GM12801 (cell line): Measurements from ENCODE around the gene EFHD2.

Experiments
- TF ChIP-seq, protein P1 (sequence below): IDR thresholded peaks from one replicate; pipeline ENCODE4 v1.5.1; 2011; ENCODE audit warnings: control low read depth; ENCODE audit not compliant: insufficient read length; ENCODE audit errors: extremely low read depth

The EFHD2 gene

DNA sequence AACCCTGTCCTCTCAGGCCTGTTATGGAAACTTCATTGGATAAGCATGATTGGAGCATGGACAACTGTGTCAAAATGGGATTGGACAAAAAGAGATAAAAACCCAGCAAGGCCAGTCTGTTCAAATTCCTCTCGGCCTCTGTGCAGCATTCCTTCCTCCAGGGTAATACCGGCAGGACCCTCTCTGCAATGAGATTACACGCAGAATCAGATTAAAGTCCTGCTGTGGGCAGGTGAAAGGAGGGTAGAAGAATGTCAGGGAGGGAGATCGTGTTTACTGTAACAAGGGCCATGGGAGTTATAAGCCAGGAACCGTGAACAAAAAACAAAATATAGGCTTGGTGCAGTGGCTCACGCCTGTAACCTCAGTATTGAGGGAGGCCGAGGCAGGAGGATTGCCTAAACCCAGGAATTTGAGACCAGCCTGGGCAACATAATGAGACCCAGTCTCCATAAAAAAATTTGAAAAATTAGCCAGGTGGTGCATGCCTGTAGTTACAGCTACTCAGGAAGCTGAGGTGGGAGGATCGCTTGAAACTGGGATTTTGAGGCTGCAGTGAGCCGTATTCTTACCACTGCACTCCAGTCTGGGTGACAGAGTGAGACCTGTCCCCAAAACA lies 5.6 kb upstream of the EFHD2 start:
- TF ChIP-seq, protein P1, sequence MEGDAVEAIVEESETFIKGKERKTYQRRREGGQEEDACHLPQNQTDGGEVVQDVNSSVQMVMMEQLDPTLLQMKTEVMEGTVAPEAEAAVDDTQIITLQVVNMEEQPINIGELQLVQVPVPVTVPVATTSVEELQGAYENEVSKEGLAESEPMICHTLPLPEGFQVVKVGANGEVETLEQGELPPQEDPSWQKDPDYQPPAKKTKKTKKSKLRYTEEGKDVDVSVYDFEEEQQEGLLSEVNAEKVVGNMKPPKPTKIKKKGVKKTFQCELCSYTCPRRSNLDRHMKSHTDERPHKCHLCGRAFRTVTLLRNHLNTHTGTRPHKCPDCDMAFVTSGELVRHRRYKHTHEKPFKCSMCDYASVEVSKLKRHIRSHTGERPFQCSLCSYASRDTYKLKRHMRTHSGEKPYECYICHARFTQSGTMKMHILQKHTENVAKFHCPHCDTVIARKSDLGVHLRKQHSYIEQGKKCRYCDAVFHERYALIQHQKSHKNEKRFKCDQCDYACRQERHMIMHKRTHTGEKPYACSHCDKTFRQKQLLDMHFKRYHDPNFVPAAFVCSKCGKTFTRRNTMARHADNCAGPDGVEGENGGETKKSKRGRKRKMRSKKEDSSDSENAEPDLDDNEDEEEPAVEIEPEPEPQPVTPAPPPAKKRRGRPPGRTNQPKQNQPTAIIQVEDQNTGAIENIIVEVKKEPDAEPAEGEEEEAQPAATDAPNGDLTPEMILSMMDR, result no peak

DNA sequence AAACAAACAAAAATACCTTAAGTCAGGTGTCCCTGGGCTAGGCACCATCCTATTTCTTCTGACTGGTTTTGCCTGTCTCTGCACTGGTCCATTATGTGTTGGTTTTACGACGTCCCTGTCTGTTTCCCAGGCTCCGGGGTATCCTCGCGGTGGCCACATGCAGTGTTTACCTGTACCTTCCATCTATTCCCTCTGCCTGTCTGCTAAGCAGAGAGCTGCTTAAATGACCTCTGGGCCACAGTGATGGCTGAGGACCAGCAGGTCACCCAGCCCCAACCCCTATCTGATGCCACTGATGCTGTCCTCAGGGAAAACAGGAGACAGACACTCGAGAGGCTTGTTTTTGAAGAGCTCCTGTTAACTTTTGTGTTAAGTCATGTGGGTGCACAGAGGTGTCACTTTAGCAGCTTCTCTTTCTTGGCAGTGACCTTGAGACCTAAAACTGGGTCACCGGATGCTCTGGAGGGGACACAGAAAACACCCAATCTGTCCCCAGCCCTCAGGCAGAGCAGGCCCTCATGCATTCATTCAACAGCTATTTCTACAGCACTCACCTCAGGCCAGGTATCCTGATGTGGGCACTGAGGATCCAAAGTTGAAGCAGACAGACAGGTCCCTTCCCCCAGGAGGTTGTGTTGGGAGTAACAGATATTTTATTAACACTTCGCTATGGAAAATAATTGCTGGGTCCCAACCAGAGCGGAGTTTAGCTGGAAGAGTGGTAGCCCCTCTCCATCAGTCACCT lies 4.4 kb upstream of the EFHD2 start:
- TF ChIP-seq, protein P1, result no peak

DNA sequence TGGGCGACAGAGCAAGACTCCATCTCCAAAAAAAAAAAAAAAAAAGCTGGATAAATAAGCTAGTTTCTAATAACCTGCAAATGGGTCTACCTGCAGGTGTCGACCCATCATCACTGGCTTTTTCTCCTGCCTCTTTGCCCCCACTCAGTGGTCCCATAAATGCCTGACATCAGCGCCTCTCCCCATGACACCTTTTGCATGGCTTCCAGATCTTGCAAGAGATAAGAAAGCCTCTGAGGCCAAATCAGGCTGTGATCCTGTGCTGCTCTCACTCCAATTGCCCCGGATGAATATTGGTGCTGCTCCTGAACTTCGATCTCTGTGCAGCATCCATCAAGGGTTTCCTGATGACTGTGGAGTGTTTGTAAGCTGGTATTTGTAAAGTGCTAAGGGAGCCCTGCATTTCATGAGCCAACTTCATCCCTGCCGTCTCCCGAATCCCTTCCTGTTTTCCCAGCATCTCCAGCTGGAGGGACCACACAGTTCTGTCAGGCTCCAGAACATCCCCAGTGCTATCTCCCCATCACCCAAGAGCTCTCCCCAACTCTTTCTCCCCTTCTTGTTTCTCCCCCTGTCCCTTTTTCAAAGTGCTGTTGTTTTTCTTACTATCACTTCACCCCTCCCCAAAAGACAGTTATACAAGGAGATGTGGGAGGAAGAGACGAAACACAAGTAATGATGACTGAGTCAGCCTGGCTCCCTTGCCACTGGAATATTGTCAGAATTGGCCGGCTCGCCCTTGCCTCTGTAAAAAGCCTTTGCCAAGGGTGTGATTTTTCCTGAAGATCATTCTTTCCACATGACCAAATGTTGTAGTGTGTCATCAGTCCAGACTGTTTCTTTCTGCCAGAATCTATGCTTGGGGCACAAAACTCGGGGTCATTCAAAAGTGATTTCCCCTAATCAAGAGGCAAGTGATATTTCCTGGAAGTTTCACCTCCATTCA lies 2.8 kb upstream of the EFHD2 start:
- TF ChIP-seq, protein P1, result no peak

DNA sequence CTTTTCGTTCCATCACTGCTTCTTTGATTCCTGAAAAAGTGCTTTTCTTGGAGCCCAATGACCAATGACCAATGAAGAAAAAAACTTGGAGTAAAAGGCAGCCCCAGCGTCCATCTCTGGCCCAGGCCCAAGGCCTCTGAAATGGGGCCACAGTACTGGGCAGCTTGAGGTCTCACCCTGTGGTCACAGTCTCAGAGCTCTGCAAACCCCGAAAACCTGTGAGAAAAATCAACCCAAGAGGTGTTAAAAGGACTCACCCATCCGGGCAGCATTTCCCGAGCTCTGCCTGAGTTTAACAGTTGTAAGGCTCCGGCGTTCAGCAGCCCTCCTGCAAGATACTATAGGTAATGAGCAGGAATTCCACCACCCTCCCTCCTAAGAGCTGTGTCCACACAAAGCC lies 2.1 kb upstream of the EFHD2 start:
- TF ChIP-seq, protein P1, result no peak

DNA sequence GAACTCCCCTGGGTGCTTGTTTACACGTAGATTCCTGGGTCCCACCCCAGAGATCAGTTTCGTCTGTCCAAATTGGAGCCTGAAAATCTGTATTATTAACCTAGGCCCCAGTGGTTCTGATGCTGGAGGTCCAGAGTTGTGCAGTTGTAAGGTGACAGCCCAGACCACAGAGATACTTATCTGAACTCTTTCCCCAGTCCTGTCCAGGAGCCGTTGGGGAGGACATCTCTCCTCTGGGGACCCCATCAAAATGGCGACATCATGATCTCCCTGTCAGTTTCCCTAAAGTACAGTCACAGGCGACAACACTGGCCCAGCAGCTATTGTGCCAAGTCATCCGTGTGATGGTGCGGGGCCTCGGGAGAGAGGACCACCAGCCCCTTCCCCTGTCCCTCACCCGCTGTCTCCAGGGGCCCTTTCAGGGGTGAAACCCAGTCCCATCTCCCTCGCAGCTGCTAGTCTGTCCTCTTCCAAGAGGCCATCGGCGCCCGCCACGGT lies 749 bp upstream of the EFHD2 start:
- TF ChIP-seq, protein P1, result no peak

DNA sequence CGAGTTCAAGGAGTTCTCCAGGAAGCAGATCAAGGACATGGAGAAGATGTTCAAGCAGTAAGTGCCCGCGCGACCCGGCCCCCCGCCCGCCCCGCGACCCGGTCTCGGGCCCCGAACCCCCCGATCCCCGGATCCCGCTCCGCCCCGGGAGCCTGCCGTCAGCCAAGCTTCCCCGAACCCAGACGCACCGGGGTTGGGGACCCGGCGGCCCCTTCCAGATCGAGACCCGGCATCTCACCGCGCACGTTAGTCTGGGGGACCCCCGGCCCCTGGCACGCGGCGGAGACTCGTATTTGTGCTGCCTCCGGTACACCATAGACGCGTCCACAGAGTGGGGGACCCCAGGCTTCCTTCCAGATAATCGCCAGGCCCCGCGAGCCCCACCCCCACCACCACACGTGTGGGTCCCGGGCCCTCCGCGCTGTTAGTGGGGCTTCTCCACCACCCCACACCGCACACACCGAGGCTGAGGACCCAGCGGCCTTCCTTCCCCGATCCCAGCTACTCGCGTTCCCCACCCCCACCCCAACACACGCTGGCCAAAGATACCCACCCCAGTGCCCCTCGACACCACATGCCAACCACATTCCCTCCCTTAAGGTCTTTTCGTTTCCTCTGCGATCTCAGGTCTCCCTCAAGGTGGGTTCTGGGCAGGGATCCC lies 665 bp downstream of the EFHD2 start:
- TF ChIP-seq, protein P1, result no peak
